Measurements from ENCODE around the gene FBLN2. TPM values are rescaled to one million over a fixed set of nuclear protein-coding genes. Genes with fewer than 3 reads are reported as not detected.

Gene FBLN2
- polyA plus RNA-seq, 1 donor (not counting 4 experiments of a cell fraction or from before 2014, with no cell fraction given): 0.72 TPM

GRCh38 chr3:13684350-13684749 is 135.4 kb downstream of the FBLN2 start:
- no peaks in the 10 kb centered on the region for H3K79me2 ChIP-seq (ENCODE audit: control insufficient read depth, insufficient read depth, low read length)
- no peak overlapping the region for H3K4me3 ChIP-seq (ENCODE audit: control insufficient read depth in 2 of 3, extremely low read depth in 1 of 3, insufficient read depth in 2 of 3, low read depth in 1 of 3, low read length in 3 of 3)
- H3K4me1 ChIP-seq (ENCODE audit: control insufficient read depth, extremely low read depth, insufficient read depth, low read length): no peaks in the 10 kb centered on the region
- H3K9me3 ChIP-seq (ENCODE audit: control insufficient read depth, low read depth, low read length): no peaks in the 10 kb centered on the region
- FAIRE-seq (no peak), DNase-seq (ENCODE audit: low read depth, low spot score) (no peak)
- H3K27ac ChIP-seq (ENCODE audit: control insufficient read depth, insufficient read depth, low read length): no peak overlapping the region
- H3K9ac ChIP-seq (ENCODE audit: control insufficient read depth, extremely low read depth, insufficient read depth, low read length): no peak overlapping the region
- H3K27me3 ChIP-seq (ENCODE audit: control insufficient read depth, extremely low read depth, insufficient read depth, low read length): peaks cover 49% of the 10 kb centered on the region
- TF ChIP-seq EZH2 (IDR thresholded peaks at IDR 0.05; ENCODE audit: low read length) (no peak), CTCF (optimal IDR thresholded peaks at IDR 0.05 in 1 of 3, IDR thresholded peaks at IDR 0.05 in 1 of 3, conservative IDR thresholded peaks at IDR 0.05 in 1 of 3; ENCODE audit: extremely low read depth in 1 of 3, insufficient read depth in 2 of 3, low read length in 3 of 3) (no peak)
- no peak overlapping the region for H2AFZ ChIP-seq (ENCODE audit: control insufficient read depth, low read length)
- no peaks in the 10 kb centered on the region for H4K20me1 ChIP-seq (ENCODE audit: control insufficient read depth, extremely low read depth, insufficient read depth, low read length)
- dilution Hi-C loops (cut with MboI; ENCODE audit: extremely low pct_ligation_motif_present, low sequenced_read_pairs): no loop called here
- no peaks in the 10 kb centered on the region for H3K9me1 ChIP-seq (ENCODE audit: control insufficient read depth, extremely low read depth, insufficient read depth, low read length)
- H3K4me2 ChIP-seq (ENCODE audit: control insufficient read depth, extremely low read depth, insufficient read depth, low read depth, low read length): no peak overlapping the region
- no peaks in the 10 kb centered on the region for H3K36me3 ChIP-seq (ENCODE audit: control insufficient read depth in 2 of 2, extremely low read depth in 1 of 2, insufficient read depth in 2 of 2, low read length in 2 of 2)

GRCh38 chr3:13684854-13685253 is 135.9 kb downstream of the FBLN2 start:
- H3K4me1 ChIP-seq (ENCODE audit: control insufficient read depth, extremely low read depth, insufficient read depth, low read length): no peaks in the 10 kb centered on the region
- TF ChIP-seq CTCF (optimal IDR thresholded peaks at IDR 0.05 in 1 of 3, IDR thresholded peaks at IDR 0.05 in 1 of 3, conservative IDR thresholded peaks at IDR 0.05 in 1 of 3; ENCODE audit: extremely low read depth in 1 of 3, insufficient read depth in 2 of 3, low read length in 3 of 3): no peak
- no peak for TF ChIP-seq EZH2 (IDR thresholded peaks at IDR 0.05; ENCODE audit: low read length)
- no peaks in the 10 kb centered on the region for H3K36me3 ChIP-seq (ENCODE audit: control insufficient read depth in 2 of 2, extremely low read depth in 1 of 2, insufficient read depth in 2 of 2, low read length in 2 of 2)
- no peaks in the 10 kb centered on the region for H4K20me1 ChIP-seq (ENCODE audit: control insufficient read depth, extremely low read depth, insufficient read depth, low read length)
- H2AFZ ChIP-seq (ENCODE audit: control insufficient read depth, low read length): no peak overlapping the region
- H3K79me2 ChIP-seq (ENCODE audit: control insufficient read depth, insufficient read depth, low read length): no peaks in the 10 kb centered on the region
- dilution Hi-C loops (cut with MboI; ENCODE audit: extremely low pct_ligation_motif_present, low sequenced_read_pairs): no loop called here
- no peak overlapping the region for H3K27ac ChIP-seq (ENCODE audit: control insufficient read depth, insufficient read depth, low read length)
- no peaks in the 10 kb centered on the region for H3K9me1 ChIP-seq (ENCODE audit: control insufficient read depth, extremely low read depth, insufficient read depth, low read length)
- H3K4me3 ChIP-seq (ENCODE audit: control insufficient read depth in 2 of 3, extremely low read depth in 1 of 3, insufficient read depth in 2 of 3, low read depth in 1 of 3, low read length in 3 of 3): no peak overlapping the region
- FAIRE-seq (no peak), DNase-seq (ENCODE audit: low read depth, low spot score) (no peak)
- peaks cover 51% of the 10 kb centered on the region for H3K27me3 ChIP-seq (ENCODE audit: control insufficient read depth, extremely low read depth, insufficient read depth, low read length)
- no peak overlapping the region for H3K9ac ChIP-seq (ENCODE audit: control insufficient read depth, extremely low read depth, insufficient read depth, low read length)
- no peaks in the 10 kb centered on the region for H3K9me3 ChIP-seq (ENCODE audit: control insufficient read depth, low read depth, low read length)
- no peak overlapping the region for H3K4me2 ChIP-seq (ENCODE audit: control insufficient read depth, extremely low read depth, insufficient read depth, low read depth, low read length)

Measured in keratinocyte (primary cell).